NT2/D1 (cell line): Measurements from ENCODE around the gene TK1.

Experiments used
- DNase-seq: peaks from one replicate; pipeline ENCODE4 v3.0.0-alpha.2; 2011; ENCODE audit warnings: low read depth, low spot score
- H3K27me3 ChIP-seq: 2 replicates; pipeline ENCODE4 v1.6.0; 2011; ENCODE audit warnings: mild to moderate bottlenecking; ENCODE audit not compliant: insufficient read length, insufficient read depth
- H3K36me3 ChIP-seq: 2 replicates; pipeline ENCODE4 v1.6.1; 2011; ENCODE audit warnings: mild to moderate bottlenecking, low read length, mixed read lengths; ENCODE audit not compliant: insufficient read depth, insufficient read length
- H3K4me1 ChIP-seq: 2 replicates; pipeline ENCODE4 v1.5.1; 2011; ENCODE audit not compliant: insufficient read depth, insufficient read length
- H3K4me3 ChIP-seq: 2 replicates; pipeline ENCODE4 v1.5.1; 2011; ENCODE audit warnings: low read depth; ENCODE audit not compliant: insufficient read length
- H3K9ac ChIP-seq: 2 replicates; pipeline ENCODE4 v1.6.0; 2011; ENCODE audit warnings: low read depth; ENCODE audit not compliant: insufficient read length
- H3K9me3 ChIP-seq: 2 replicates; pipeline ENCODE4 v1.5.1; 2011; ENCODE audit warnings: mild to moderate bottlenecking, low read length; ENCODE audit not compliant: insufficient read depth
- SUZ12 ChIP-seq: IDR thresholded peaks from 2 replicates; pipeline ENCODE4 v1.6.1; 2011; ENCODE audit not compliant: insufficient read length, insufficient read depth; ENCODE audit errors: extremely low read depth
- YY1 ChIP-seq: IDR thresholded peaks from 2 replicates; pipeline ENCODE4 v1.6.1; 2011; ENCODE audit not compliant: insufficient read length, insufficient read depth
- ZNF274 ChIP-seq: IDR thresholded peaks from 2 replicates; pipeline ENCODE4 v1.6.1; 2011; ENCODE audit warnings: mild to moderate bottlenecking, low read depth, low read length

Gene TK1

GRCh38 chr17:78214706-78215061 is 27.8 kb upstream of the TK1 start:
- DNase-seq, result no peak
- TF ChIP-seq SUZ12 (no peak), ZNF274 (no peak), YY1 (no peak)

GRCh38 chr17:78214016-78214705 is 27.3 kb upstream of the TK1 start, which contains the start of gene BIRC5:
BIRC5 (plus strand) TSS chr17:78214253; CDS start chr17:78214317, 64 bp downstream.
- peak; percentile 74 for DNase-seq
- peaks cover 23% of the 10 kb centered on the region for H3K36me3 ChIP-seq
- H3K4me3 ChIP-seq, result peak within 1 kb of the TSS; percentile 95
- peak within 1 kb of the TSS; percentile 98 for H3K9ac ChIP-seq
- no peaks in the 10 kb centered on the region for H3K9me3 ChIP-seq
- TF ChIP-seq ZNF274 (no peak), SUZ12 (no peak), YY1 (peak; percentile 52)
- H3K4me1 ChIP-seq, result peaks cover 5% of the 10 kb centered on the region
- no peaks in the 10 kb centered on the region for H3K27me3 ChIP-seq

More at GRCh38 chr17:78214706-78215061, 27.8 kb upstream of the TK1 start:
- H3K27me3 ChIP-seq, result no peaks in the 10 kb centered on the region
- H3K4me3 ChIP-seq, result peak overlapping the region; percentile 95
- peaks cover 7% of the 10 kb centered on the region for H3K4me1 ChIP-seq
- peak overlapping the region; percentile 98 for H3K9ac ChIP-seq
- H3K36me3 ChIP-seq, result peaks cover 28% of the 10 kb centered on the region
- H3K9me3 ChIP-seq, result no peaks in the 10 kb centered on the region

GRCh38 chr17:78211032-78211431 is 24.2 kb upstream of the TK1 start:
- H3K9ac ChIP-seq, result no peak overlapping the region
- no peak for TF ChIP-seq ZNF274
- no peak for DNase-seq
- H3K36me3 ChIP-seq, result peaks cover 15% of the 10 kb centered on the region
- no peaks in the 10 kb centered on the region for H3K9me3 ChIP-seq
- no peaks in the 10 kb centered on the region for H3K27me3 ChIP-seq
- peaks cover 5% of the 10 kb centered on the region for H3K4me1 ChIP-seq
- no peak overlapping the region for H3K4me3 ChIP-seq

DNA sequence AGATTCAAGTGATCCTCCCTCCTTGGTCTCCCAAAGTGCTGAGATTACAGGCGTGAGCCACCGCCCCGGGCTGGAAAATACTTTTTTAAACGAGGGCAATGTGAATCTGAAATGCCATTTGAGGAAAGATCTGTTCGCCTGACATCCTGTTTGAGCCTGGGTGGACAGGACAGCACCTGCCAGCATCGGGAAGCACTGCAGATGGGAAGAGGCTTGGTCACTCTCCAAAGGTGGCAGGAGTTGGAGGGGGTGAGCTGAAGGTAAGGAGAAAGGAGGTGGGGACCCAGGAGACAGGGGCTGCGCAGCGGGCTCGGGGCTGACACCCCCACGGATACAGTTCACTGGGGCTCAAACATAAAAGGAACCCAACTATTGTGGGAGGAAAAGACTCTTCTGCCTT is 23.3 kb upstream of the TK1 start:
- H3K9ac ChIP-seq, result no peak overlapping the region
- H3K4me3 ChIP-seq, result no peak overlapping the region
- TF ChIP-seq SUZ12 (no peak), YY1 (no peak), ZNF274 (no peak)
- H3K36me3 ChIP-seq, result peaks cover 18% of the 10 kb centered on the region
- no peaks in the 10 kb centered on the region for H3K9me3 ChIP-seq
- DNase-seq, result no peak
- H3K27me3 ChIP-seq, result no peaks in the 10 kb centered on the region
- H3K4me1 ChIP-seq, result peaks cover 5% of the 10 kb centered on the region

GRCh38 chr17:78208486-78208885 is 21.6 kb upstream of the TK1 start:
- H3K36me3 ChIP-seq, result peaks cover 31% of the 10 kb centered on the region
- peaks cover 5% of the 10 kb centered on the region for H3K4me1 ChIP-seq
- H3K27me3 ChIP-seq, result no peaks in the 10 kb centered on the region
- no peak overlapping the region for H3K4me3 ChIP-seq
- H3K9me3 ChIP-seq, result no peaks in the 10 kb centered on the region
- TF ChIP-seq ZNF274 (no peak), YY1 (no peak), SUZ12 (no peak)
- no peak for DNase-seq
- no peak overlapping the region for H3K9ac ChIP-seq

DNA sequence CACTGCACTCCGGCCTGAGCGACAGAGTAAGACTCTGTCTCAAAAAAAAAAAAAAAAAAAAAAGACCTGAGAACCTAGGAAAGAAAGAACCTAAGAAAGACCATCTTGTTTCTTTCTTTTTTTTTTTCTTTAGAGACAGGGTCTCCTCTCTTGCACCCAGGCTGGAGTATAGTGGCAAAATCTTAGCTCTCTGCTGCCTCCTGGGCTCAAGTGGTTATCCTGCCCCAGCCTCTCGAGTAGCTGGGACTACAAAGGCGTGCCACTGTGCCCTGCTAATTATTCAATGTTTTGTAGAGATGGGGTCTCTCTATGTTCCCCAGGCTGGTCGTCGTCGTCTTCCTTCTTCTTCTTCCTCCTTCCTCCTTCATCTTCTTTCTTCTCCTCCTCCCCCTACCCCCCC is 19.4 kb upstream of the TK1 start:
- peak; percentile 11 for DNase-seq
- TF ChIP-seq YY1 (no peak), SUZ12 (no peak), ZNF274 (no peak)
- Histone ChIP-seq H3K27me3 (no peaks in the 10 kb centered on the region), H3K4me3 (no peak overlapping the region), H3K4me1 (peaks cover under 1% of the 10 kb centered on the region), H3K9ac (no peak overlapping the region), H3K36me3 (peaks cover 41% of the 10 kb centered on the region), H3K9me3 (no peaks in the 10 kb centered on the region)

- Histone ChIP-seq H3K27me3 (no peaks in the 10 kb centered on the region), H3K9me3 (no peaks in the 10 kb centered on the region), H3K4me3 (no peak overlapping the region), H3K4me1 (no peaks in the 10 kb centered on the region), H3K9ac (no peak overlapping the region), H3K36me3 (peaks cover 47% of the 10 kb centered on the region)
- no peak for DNase-seq
- TF ChIP-seq SUZ12 (no peak), ZNF274 (no peak), YY1 (no peak)
These were observed 18.4 kb upstream of the TK1 start for GRCh38 chr17:78205124-78205775.
